Mesodermal cell (in vitro differentiated cells): ENCODE results near the gene UNC13A.
"Not testable (repeated sequence)": the region's sequence is repeated elsewhere in the genome, so short reads cannot be mapped to it uniquely, and the experiment has no call there.

ENCODE experiments used
- H3K27ac ChIP-seq: 2 replicates; pipeline ENCODE4 v1.7.0; 2013; ENCODE audit warnings: mild to moderate bottlenecking, low read depth, low read length, moderate library complexity; ENCODE audit not compliant: severe bottlenecking
- H3K36me3 ChIP-seq: 2 replicates; pipeline ENCODE4 v1.7.1; 2013; ENCODE audit warnings: mild to moderate bottlenecking, low read length, moderate library complexity; ENCODE audit not compliant: control insufficient read depth, insufficient read depth
- H3K4me1 ChIP-seq: one replicate; pipeline ENCODE4 v1.7.1; 2013; ENCODE audit warnings: mild to moderate bottlenecking, low read length; ENCODE audit not compliant: insufficient read depth, control insufficient read depth, poor library complexity, severe bottlenecking
- H3K4me3 ChIP-seq: 2 replicates; pipeline ENCODE4 v1.7.0; 2013; ENCODE audit warnings: low read length, control low read depth, mild to moderate bottlenecking; ENCODE audit not compliant: insufficient read depth, poor library complexity, severe bottlenecking; ENCODE audit errors: extremely low read depth
- H3K9me3 ChIP-seq: 2 replicates; pipeline ENCODE4 v1.7.1; 2013; ENCODE audit warnings: mild to moderate bottlenecking, low read length, moderate library complexity; ENCODE audit not compliant: control insufficient read depth
- WGBS, 2 experiments: methylation state at CpG; one replicate each; pipeline ENCODE4 v1.1.5; 2013; ENCODE audit warnings: missing lambda C conversion rate in 2 of 2; ENCODE audit not compliant: insufficient coverage in 2 of 2; 5-methylcytosine and 5-hydroxymethylcytosine counted together

The UNC13A gene

GRCh38 chr19:17604372-17605025, 83.7 kb downstream of the UNC13A start:
- 93% methylated on average over 7 to 8 of the region's 8 CpGs for WGBS, 2 experiments

GRCh38 chr19:17602872-17603510, 85.2 kb downstream of the UNC13A start:
- 82 to 94% methylated on average over 5 of the region's 7 CpGs for WGBS, 2 experiments

More at GRCh38 chr19:17604372-17605025, 83.7 kb downstream of the UNC13A start:
- no peak overlapping the region for H3K27ac ChIP-seq
- no peaks in the 10 kb centered on the region for H3K36me3 ChIP-seq
- no peak overlapping the region for H3K4me3 ChIP-seq
- no peaks in the 10 kb centered on the region for H3K9me3 ChIP-seq
- H3K4me1 ChIP-seq, result peaks cover 3% of the 10 kb centered on the region

GRCh38 chr19:17602217-17602616, 85.9 kb downstream of the UNC13A start:
- no peaks in the 10 kb centered on the region for H3K36me3 ChIP-seq
- H3K4me3 ChIP-seq, result no peak overlapping the region
- H3K27ac ChIP-seq, result no peak overlapping the region
- H3K9me3 ChIP-seq, result no peaks in the 10 kb centered on the region
- H3K4me1 ChIP-seq, result peaks cover 3% of the 10 kb centered on the region
- WGBS, 2 experiments, result 93 to 94% methylated on average over 8 of the region's 8 CpGs

More at GRCh38 chr19:17602872-17603510, 85.2 kb downstream of the UNC13A start:
- H3K4me3 ChIP-seq, result no peak overlapping the region
- no peaks in the 10 kb centered on the region for H3K9me3 ChIP-seq
- peaks cover 3% of the 10 kb centered on the region for H3K4me1 ChIP-seq
- no peaks in the 10 kb centered on the region for H3K36me3 ChIP-seq
- no peak overlapping the region for H3K27ac ChIP-seq

- H3K36me3 ChIP-seq, result no peaks in the 10 kb centered on the region
- peaks cover 3% of the 10 kb centered on the region for H3K4me1 ChIP-seq
- H3K27ac ChIP-seq, result no peak overlapping the region
- no peak overlapping the region for H3K4me3 ChIP-seq
- 68 to 100% methylated on average over 1 to 9 of the region's 9 CpGs for WGBS, 2 experiments
- no peaks in the 10 kb centered on the region for H3K9me3 ChIP-seq
Measured at GRCh38 chr19:17601683-17602082, 86.5 kb downstream of the UNC13A start.

- H3K9me3 ChIP-seq, result no peaks in the 10 kb centered on the region
- 87 to 91% methylated on average over 7 to 10 of the region's 10 CpGs for WGBS, 2 experiments
- no peak overlapping the region for H3K27ac ChIP-seq
- no peaks in the 10 kb centered on the region for H3K36me3 ChIP-seq
- H3K4me3 ChIP-seq, result no peak overlapping the region
- H3K4me1 ChIP-seq, result peaks cover 3% of the 10 kb centered on the region
Measured at GRCh38 chr19:17599780-17600179, 88.4 kb downstream of the UNC13A start.

GRCh38 chr19:17598953-17599352, 89.2 kb downstream of the UNC13A start:
- WGBS, 2 experiments, result 89 to 95% methylated on average over 4 of the region's 9 CpGs
- Histone ChIP-seq H3K4me3 (no peak overlapping the region), H3K27ac (no peak overlapping the region), H3K36me3 (no peaks in the 10 kb centered on the region), H3K9me3 (no peaks in the 10 kb centered on the region), H3K4me1 (peaks cover 3% of the 10 kb centered on the region)

GRCh38 chr19:17598063-17598462, 90.1 kb downstream of the UNC13A start:
- 55 to 75% methylated on average over 2 of the region's 8 CpGs for WGBS, 2 experiments

GRCh38 chr19:17594296-17594695, 93.9 kb downstream of the UNC13A start:
- H3K4me3 ChIP-seq, H3K9me3 ChIP-seq, H3K36me3 ChIP-seq, H3K4me1 ChIP-seq, H3K27ac ChIP-seq: not testable (repeated sequence)
- WGBS, 2 experiments, result 71 to 76% methylated on average over 7 of the region's 7 CpGs

More at GRCh38 chr19:17598063-17598462, 90.1 kb downstream of the UNC13A start:
- not testable (repeated sequence) for H3K27ac ChIP-seq, H3K4me1 ChIP-seq, H3K4me3 ChIP-seq, H3K9me3 ChIP-seq, H3K36me3 ChIP-seq

GRCh38 chr19:17590866-17591265, 97.3 kb downstream of the UNC13A start:
- H3K4me1 ChIP-seq, result no peaks in the 10 kb centered on the region

GRCh38 chr19:17585395-17585794, 102.8 kb downstream of the UNC13A start:
- not testable (repeated sequence) for H3K27ac ChIP-seq, H3K4me1 ChIP-seq, H3K4me3 ChIP-seq, H3K9me3 ChIP-seq
- peaks cover 26% of the 10 kb centered on the region for H3K36me3 ChIP-seq
- WGBS, 2 experiments, result 85% methylated on average over 5 of the region's 7 CpGs; no CpG with 5 or more reads in 1 of the 2 experiments

More at GRCh38 chr19:17590866-17591265, 97.3 kb downstream of the UNC13A start:
- Histone ChIP-seq H3K9me3 (no peaks in the 10 kb centered on the region), H3K4me3 (no peak overlapping the region), H3K36me3 (no peaks in the 10 kb centered on the region), H3K27ac (no peak overlapping the region)
- WGBS, 2 experiments, result 33% methylated on average over 1 of the region's 1 CpG; no CpG with 5 or more reads in 1 of the 2 experiments

GRCh38 chr19:17584132-17584531, 104.0 kb downstream of the UNC13A start:
- H3K36me3 ChIP-seq, result peaks cover 37% of the 10 kb centered on the region
- no peak overlapping the region for H3K27ac ChIP-seq
- 77 to 93% methylated on average over 3 of the region's 3 CpGs for WGBS, 2 experiments
- H3K4me1 ChIP-seq, result no peaks in the 10 kb centered on the region
- no peak overlapping the region for H3K4me3 ChIP-seq
- no peaks in the 10 kb centered on the region for H3K9me3 ChIP-seq
